B cell (primary cell): ENCODE measurements around the gene ERAS. TPM values are rescaled to one million over a fixed set of nuclear protein-coding genes. Genes with fewer than 3 reads are reported as not detected.

ENCODE experiments used
- ATAC-seq: fragments of 200-7000 bp; cut with Tn5 transposase; one replicate; pipeline ENCODE4 v1.10.0; 2021; ENCODE audit warnings: low read depth, mild to moderate bottlenecking, moderate number of reproducible peaks, moderate library complexity
- CTCF ChIA-PET: fragments of 350-600 bp; sonication (Branson Sonifier 250); formaldehyde crosslinking; loops from one replicate; lab custom pipeline; 2021; ENCODE audit warnings: antibody characterized with exemption, inconsistent platforms; lab: Charles Lee
- POLR2A ChIA-PET: fragments of 350-600 bp; sonication (Branson Sonifier 250); formaldehyde crosslinking; loops from one replicate; lab custom pipeline; 2021; ENCODE audit warnings: antibody characterized with exemption; lab: Charles Lee
- DNase-seq: peaks from one replicate; pipeline ENCODE4 v3.0.0; 2013
- H2AFZ ChIP-seq: 2 replicates; pipeline ENCODE4 v1.6.1; 2012; ENCODE audit warnings: mild to moderate bottlenecking, low read depth, low read length; ENCODE audit not compliant: insufficient read depth, poor library complexity, severe bottlenecking
- H3K27ac ChIP-seq, 2 donors: 1 replicate in 1 of 2; 2 replicates in 1 of 2; pipeline ENCODE4 v1.5.1; 2012 to 2013; ENCODE audit warnings: low read length in 2 of 2, mild to moderate bottlenecking in 2 of 2, moderate library complexity in 1 of 2
- H3K27me3 ChIP-seq, 4 experiments: fragments of 200-600 bp in 1 of 4; sonication (generic) in 1 of 4; replicated peaks in 1 of 4; 1 replicate in 2 of 4; 2 replicates in 2 of 4; pipeline versions ENCODE4 v1.6.1 to v1.7.0; 2013 to 2016; ENCODE audit warnings: low read length in 3 of 4, mild to moderate bottlenecking in 2 of 4, mixed read lengths in 1 of 4, moderate library complexity in 1 of 4; ENCODE audit not compliant: insufficient read depth in 4 of 4, control insufficient read depth in 3 of 4; ENCODE audit errors: control extremely low read depth in 1 of 4
- H3K36me3 ChIP-seq, 2 experiments: replicated peaks in 1 of 2; 1 replicate in 1 of 2; 2 replicates in 1 of 2; pipeline versions ENCODE4 v1.6.1 to v1.7.1; 2013; ENCODE audit warnings: low read length in 1 of 2; ENCODE audit not compliant: insufficient read depth in 2 of 2, control insufficient read depth in 1 of 2; ENCODE audit errors: control extremely low read depth in 1 of 2, extremely low read depth in 1 of 2
- H3K4me1 ChIP-seq, 2 donors: fragments of 200-600 bp in 1 of 2; sonication (generic) in 1 of 2; 1 replicate in 1 of 2; 2 replicates in 1 of 2; pipeline versions ENCODE4 v1.5.1 to v1.6.1; 2013 to 2017; ENCODE audit warnings: low read length in 2 of 2; ENCODE audit not compliant: control insufficient read depth in 2 of 2, insufficient read depth in 2 of 2
- H3K4me2 ChIP-seq: replicated peaks from 2 replicates; pipeline ENCODE3; 2012; ENCODE audit warnings: mild to moderate bottlenecking, low read depth, low read length; ENCODE audit not compliant: poor library complexity, severe bottlenecking
- H3K4me3 ChIP-seq, 5 experiments: fragments of 200-600 bp in 1 of 5; sonication (generic) in 1 of 5; 1 replicate in 3 of 5; 2 replicates in 2 of 5; pipeline versions ENCODE4 v1.5.1 to v1.7.0; 2011 to 2016; ENCODE audit warnings: low read length in 4 of 5, mild to moderate bottlenecking in 4 of 5, low read depth in 2 of 5, control low read depth in 1 of 5, moderate library complexity in 1 of 5; ENCODE audit not compliant: insufficient read depth in 1 of 5; ENCODE audit errors: control extremely low read depth in 1 of 5, extremely low read depth in 1 of 5
- H3K79me2 ChIP-seq: fragments of 200-600 bp; sonication (generic); one replicate; pipeline ENCODE4 v1.6.0; 2016; ENCODE audit warnings: low read length; ENCODE audit not compliant: control insufficient read depth, insufficient read depth
- H3K9ac ChIP-seq: fragments of 200-600 bp; sonication (generic); 2 replicates; pipeline ENCODE4 v1.6.1; 2017; ENCODE audit warnings: mild to moderate bottlenecking, low read length, moderate library complexity
- H3K9me3 ChIP-seq, 3 donors: one replicate each; pipeline versions ENCODE4 v1.6.1 to v1.7.1; 2013; ENCODE audit warnings: low read length in 2 of 3; ENCODE audit not compliant: control insufficient read depth in 2 of 3, insufficient read depth in 1 of 3; ENCODE audit errors: control extremely low read depth in 1 of 3
- H4K20me1 ChIP-seq: 2 replicates; pipeline ENCODE4 v1.6.0; 2012; ENCODE audit warnings: mild to moderate bottlenecking, low read length; ENCODE audit not compliant: insufficient read depth, control insufficient read depth, poor library complexity, severe bottlenecking
- H3K27ac Mint-ChIP-seq: one replicate; pipeline ENCODE4 v1.8.0; 2021; ENCODE audit warnings: mixed read lengths
- H3K27me3 Mint-ChIP-seq: one replicate; pipeline ENCODE4 v1.8.0; 2021; ENCODE audit warnings: mixed read lengths
- H3K4me1 Mint-ChIP-seq: one replicate; pipeline ENCODE4 v1.8.0; 2021; ENCODE audit warnings: mixed read lengths
- H3K4me3 Mint-ChIP-seq: one replicate; pipeline ENCODE4 v1.8.0; 2021; ENCODE audit warnings: mixed read lengths
- H3K9me3 Mint-ChIP-seq: one replicate; pipeline ENCODE4 v1.8.0; 2022; ENCODE audit warnings: mixed read lengths; ENCODE audit not compliant: insufficient read depth
- CTCF ChIP-seq: fragments of 200-600 bp; IDR thresholded peaks from one replicate; pipeline ENCODE4 v1.8.0; 2022; ENCODE audit warnings: antibody characterized with exemption, mild to moderate bottlenecking
- EZH2 ChIP-seq: IDR thresholded peaks from 2 replicates; pipeline ENCODE4 v1.6.1; 2012; ENCODE audit warnings: borderline replicate concordance, low read depth, mild to moderate bottlenecking, moderate library complexity, low read length; ENCODE audit not compliant: insufficient read depth, poor library complexity, severe bottlenecking
- WGBS: methylation state at CpG from one replicate; pipeline ENCODE4 v1.1.5; 2013; ENCODE audit warnings: missing lambda C conversion rate; ENCODE audit not compliant: insufficient coverage; 5-methylcytosine and 5-hydroxymethylcytosine counted together
- intact Hi-C: fragments of 100-400 bp; cut with micrococcal nuclease; formaldehyde crosslinking; loops from one replicate; pipeline ENCODE4 v1.10.0; 2022
- polyA plus RNA-seq: library from polyadenylated mRNA; depleted of rRNA; stranded (reverse); fragments of >200 nt; gene quantifications from 2 replicates; pipeline ENCODE4 v1.2.3, GENCODE V29; 2012
- total RNA-seq, 2 donors: library from RNA; stranded (reverse); fragments of 120-200 nt in 1 of 2; gene quantifications; 1 replicate in 1 of 2; 2 replicates in 1 of 2; pipeline versions ENCODE4 v1.2.3 to v1.2.4, GENCODE V29; 2013 to 2022

The ERAS gene
- total and polyA plus RNA-seq, 2 donors (not counting 1 experiment from before 2014, with no cell fraction given), result 0.09 TPM; not detected in 1

- ATAC-seq (no peak), DNase-seq (no peak)
- Histone ChIP-seq H3K27me3 (no peaks in the 10 kb centered on the region), H3K36me3 (no peaks in the 10 kb centered on the region), H3K9ac (no peak overlapping the region), H3K4me1 (no peaks in the 10 kb centered on the region), H3K9me3 (no peaks in the 10 kb centered on the region), H3K79me2 (no peaks in the 10 kb centered on the region), H3K4me2 (no peak overlapping the region), H3K27ac (no peak overlapping the region), H2AFZ (no peak overlapping the region), H3K4me3 (no peak overlapping the region), H4K20me1 (no peaks in the 10 kb centered on the region)
- no peaks in the 10 kb centered on the region for H3K9me3 Mint-ChIP-seq
- intact Hi-C loops, result no loop called here
- no peaks in the 10 kb centered on the region for H3K27me3 Mint-ChIP-seq
- no peak overlapping the region for H3K27ac Mint-ChIP-seq
- TF ChIP-seq CTCF (no peak), EZH2 (no peak)
- ChIA-PET POLR2A (no interaction called here), CTCF (no interaction called here)
- 95% methylated on average over 5 of the region's 8 CpGs for WGBS
- no peak overlapping the region for H3K4me3 Mint-ChIP-seq
- H3K4me1 Mint-ChIP-seq, result no peaks in the 10 kb centered on the region
Observed at GRCh38 chrX:48794911-48795515, 31.3 kb upstream of the ERAS start.

GRCh38 chrX:48798318-48798717 is 28.0 kb upstream of the ERAS start:
- no peak overlapping the region for H3K4me3 Mint-ChIP-seq
- Histone ChIP-seq H3K9ac (no peak overlapping the region), H3K9me3 (no peaks in the 10 kb centered on the region), H4K20me1 (no peaks in the 10 kb centered on the region), H3K27ac (no peak overlapping the region), H2AFZ (no peak overlapping the region), H3K27me3 (no peaks in the 10 kb centered on the region), H3K79me2 (no peaks in the 10 kb centered on the region), H3K4me2 (no peak overlapping the region), H3K4me3 (no peak overlapping the region), H3K36me3 (no peaks in the 10 kb centered on the region), H3K4me1 (peaks cover 4 to 16% of the 10 kb centered on the region in 2 donors)
- no peak overlapping the region for H3K27ac Mint-ChIP-seq
- H3K4me1 Mint-ChIP-seq, result peaks cover 14% of the 10 kb centered on the region
- intact Hi-C loops, result no loop called here
- WGBS, result no CpG with 5 or more reads among the region's 2 CpGs
- no peaks in the 10 kb centered on the region for H3K9me3 Mint-ChIP-seq
- ATAC-seq (no peak), DNase-seq (no peak)
- ChIA-PET POLR2A (interaction anchor here (0.7 kb wide), 1 partner anchor 264 kb away, joined by 4 read pairs; no protein-coding TSS in a partner anchor), CTCF (no interaction called here)
- no peak for TF ChIP-seq EZH2
- no peak for TF ChIP-seq CTCF
- no peaks in the 10 kb centered on the region for H3K27me3 Mint-ChIP-seq
